B cell (primary cell): ENCODE data around the gene CES1.

Experiments used
- CTCF ChIP-seq: fragments of 200-600 bp; IDR thresholded peaks from one replicate; pipeline ENCODE4 v1.8.0; 2022; ENCODE audit warnings: antibody characterized with exemption, mild to moderate bottlenecking
- EZH2 ChIP-seq: IDR thresholded peaks from 2 replicates; pipeline ENCODE4 v1.6.1; 2012; ENCODE audit warnings: borderline replicate concordance, low read depth, mild to moderate bottlenecking, moderate library complexity, low read length; ENCODE audit not compliant: insufficient read depth, poor library complexity, severe bottlenecking

GRCh38 chr16:55832773-55833691, at the start of gene CES1:
- TF ChIP-seq CTCF, result no peak
- TF ChIP-seq EZH2, result no peak
